SK-N-SH (cell line): ENCODE measurements around the gene WDR86.

ENCODE experiments used
- GABPA ChIP-seq: IDR thresholded peaks from 2 replicates; pipeline ENCODE4 v1.4.0; 2012; ENCODE audit warnings: low read depth, mild to moderate bottlenecking
- MXI1 ChIP-seq: IDR thresholded peaks from 2 replicates; pipeline ENCODE4 v1.6.1; 2012; ENCODE audit warnings: mild to moderate bottlenecking, low read depth, low read length, improper control_type of control experiment
- POLR2AphosphoS5 ChIP-seq: IDR thresholded peaks from 2 replicates; pipeline ENCODE4 v1.6.1; 2012; ENCODE audit warnings: low read depth, low read length
- RFX5 ChIP-seq: IDR thresholded peaks from 2 replicates; pipeline ENCODE4 v1.6.1; 2012; ENCODE audit warnings: mild to moderate bottlenecking, improper control_type of control experiment, low read length
- RXRA ChIP-seq: IDR thresholded peaks from 2 replicates; pipeline ENCODE4 v1.4.0; 2012; ENCODE audit warnings: low read depth, mild to moderate bottlenecking, borderline replicate concordance
- SMC3 ChIP-seq: IDR thresholded peaks from 2 replicates; pipeline ENCODE4 v1.6.1; 2012; ENCODE audit warnings: low read depth, low read length, improper control_type of control experiment
- TF ChIP-seq, protein P1 (sequence below): fragments of 200-600 bp; sonication (generic); IDR thresholded peaks from 2 replicates; pipeline ENCODE4 v1.6.1; 2017; ENCODE audit warnings: antibody characterized with exemption, mild to moderate bottlenecking, moderate library complexity
- TF ChIP-seq, protein P2 (sequence below): IDR thresholded peaks from 2 replicates; pipeline ENCODE4 v1.4.0; 2012; ENCODE audit warnings: low read depth
- TF ChIP-seq, protein P3 (sequence below): IDR thresholded peaks from 2 replicates; pipeline ENCODE4 v1.4.0; 2012; ENCODE audit warnings: low read depth, borderline replicate concordance
- TF ChIP-seq, protein P4 (sequence below): IDR thresholded peaks from 2 replicates; pipeline ENCODE4 v1.6.1; 2012; ENCODE audit warnings: mild to moderate bottlenecking, low read depth, low read length, moderate library complexity

DNA sequence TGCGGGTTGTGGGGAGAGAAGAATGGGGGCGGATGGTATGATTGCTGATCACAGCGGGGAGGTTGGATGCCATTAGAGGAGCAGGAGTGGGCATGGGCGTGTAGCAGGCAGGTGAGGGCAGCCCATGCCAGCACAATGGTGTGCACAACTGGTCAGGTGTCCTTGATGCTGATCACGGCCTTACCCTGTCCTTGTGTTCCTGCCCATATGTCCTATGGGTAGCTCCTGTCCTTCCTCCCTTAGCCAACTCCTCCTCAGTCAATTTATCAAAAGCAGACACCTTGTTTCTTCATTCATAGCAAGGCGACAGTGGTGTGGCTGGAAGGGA is 30.7 kb downstream of the WDR86 start:
- TF ChIP-seq, protein P1, sequence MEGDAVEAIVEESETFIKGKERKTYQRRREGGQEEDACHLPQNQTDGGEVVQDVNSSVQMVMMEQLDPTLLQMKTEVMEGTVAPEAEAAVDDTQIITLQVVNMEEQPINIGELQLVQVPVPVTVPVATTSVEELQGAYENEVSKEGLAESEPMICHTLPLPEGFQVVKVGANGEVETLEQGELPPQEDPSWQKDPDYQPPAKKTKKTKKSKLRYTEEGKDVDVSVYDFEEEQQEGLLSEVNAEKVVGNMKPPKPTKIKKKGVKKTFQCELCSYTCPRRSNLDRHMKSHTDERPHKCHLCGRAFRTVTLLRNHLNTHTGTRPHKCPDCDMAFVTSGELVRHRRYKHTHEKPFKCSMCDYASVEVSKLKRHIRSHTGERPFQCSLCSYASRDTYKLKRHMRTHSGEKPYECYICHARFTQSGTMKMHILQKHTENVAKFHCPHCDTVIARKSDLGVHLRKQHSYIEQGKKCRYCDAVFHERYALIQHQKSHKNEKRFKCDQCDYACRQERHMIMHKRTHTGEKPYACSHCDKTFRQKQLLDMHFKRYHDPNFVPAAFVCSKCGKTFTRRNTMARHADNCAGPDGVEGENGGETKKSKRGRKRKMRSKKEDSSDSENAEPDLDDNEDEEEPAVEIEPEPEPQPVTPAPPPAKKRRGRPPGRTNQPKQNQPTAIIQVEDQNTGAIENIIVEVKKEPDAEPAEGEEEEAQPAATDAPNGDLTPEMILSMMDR, result no peak
- no peak for TF ChIP-seq POLR2AphosphoS5
- TF ChIP-seq RFX5, result no peak
- TF ChIP-seq, protein P2, sequence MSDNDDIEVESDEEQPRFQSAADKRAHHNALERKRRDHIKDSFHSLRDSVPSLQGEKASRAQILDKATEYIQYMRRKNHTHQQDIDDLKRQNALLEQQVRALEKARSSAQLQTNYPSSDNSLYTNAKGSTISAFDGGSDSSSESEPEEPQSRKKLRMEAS, result no peak
- TF ChIP-seq MXI1, result no peak
- TF ChIP-seq, protein P3, sequence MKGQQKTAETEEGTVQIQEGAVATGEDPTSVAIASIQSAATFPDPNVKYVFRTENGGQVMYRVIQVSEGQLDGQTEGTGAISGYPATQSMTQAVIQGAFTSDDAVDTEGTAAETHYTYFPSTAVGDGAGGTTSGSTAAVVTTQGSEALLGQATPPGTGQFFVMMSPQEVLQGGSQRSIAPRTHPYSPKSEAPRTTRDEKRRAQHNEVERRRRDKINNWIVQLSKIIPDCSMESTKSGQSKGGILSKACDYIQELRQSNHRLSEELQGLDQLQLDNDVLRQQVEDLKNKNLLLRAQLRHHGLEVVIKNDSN, result no peak
- no peak for TF ChIP-seq GABPA
- TF ChIP-seq, protein P4, sequence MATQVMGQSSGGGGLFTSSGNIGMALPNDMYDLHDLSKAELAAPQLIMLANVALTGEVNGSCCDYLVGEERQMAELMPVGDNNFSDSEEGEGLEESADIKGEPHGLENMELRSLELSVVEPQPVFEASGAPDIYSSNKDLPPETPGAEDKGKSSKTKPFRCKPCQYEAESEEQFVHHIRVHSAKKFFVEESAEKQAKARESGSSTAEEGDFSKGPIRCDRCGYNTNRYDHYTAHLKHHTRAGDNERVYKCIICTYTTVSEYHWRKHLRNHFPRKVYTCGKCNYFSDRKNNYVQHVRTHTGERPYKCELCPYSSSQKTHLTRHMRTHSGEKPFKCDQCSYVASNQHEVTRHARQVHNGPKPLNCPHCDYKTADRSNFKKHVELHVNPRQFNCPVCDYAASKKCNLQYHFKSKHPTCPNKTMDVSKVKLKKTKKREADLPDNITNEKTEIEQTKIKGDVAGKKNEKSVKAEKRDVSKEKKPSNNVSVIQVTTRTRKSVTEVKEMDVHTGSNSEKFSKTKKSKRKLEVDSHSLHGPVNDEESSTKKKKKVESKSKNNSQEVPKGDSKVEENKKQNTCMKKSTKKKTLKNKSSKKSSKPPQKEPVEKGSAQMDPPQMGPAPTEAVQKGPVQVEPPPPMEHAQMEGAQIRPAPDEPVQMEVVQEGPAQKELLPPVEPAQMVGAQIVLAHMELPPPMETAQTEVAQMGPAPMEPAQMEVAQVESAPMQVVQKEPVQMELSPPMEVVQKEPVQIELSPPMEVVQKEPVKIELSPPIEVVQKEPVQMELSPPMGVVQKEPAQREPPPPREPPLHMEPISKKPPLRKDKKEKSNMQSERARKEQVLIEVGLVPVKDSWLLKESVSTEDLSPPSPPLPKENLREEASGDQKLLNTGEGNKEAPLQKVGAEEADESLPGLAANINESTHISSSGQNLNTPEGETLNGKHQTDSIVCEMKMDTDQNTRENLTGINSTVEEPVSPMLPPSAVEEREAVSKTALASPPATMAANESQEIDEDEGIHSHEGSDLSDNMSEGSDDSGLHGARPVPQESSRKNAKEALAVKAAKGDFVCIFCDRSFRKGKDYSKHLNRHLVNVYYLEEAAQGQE, result no peak
- TF ChIP-seq RXRA, result no peak
- no peak for TF ChIP-seq SMC3
